PFSK-1 (cell line): ENCODE measurements around the gene MAPK1.

ENCODE experiments used
- FOXP2 ChIP-seq: optimal IDR thresholded peaks from 2 replicates; pipeline ENCODE3; 2011; ENCODE audit warnings: borderline replicate concordance, control low read depth, inconsistent platforms; ENCODE audit not compliant: insufficient read depth; ENCODE audit errors: extremely low read length, extremely low read depth
- POLR2AphosphoS5 ChIP-seq: IDR thresholded peaks from 2 replicates; pipeline ENCODE4 v1.6.1; 2012; ENCODE audit warnings: low read depth, mild to moderate bottlenecking, control low read depth, low read length, moderate library complexity
- SIN3A ChIP-seq: IDR thresholded peaks from 2 replicates; pipeline ENCODE4 v1.6.1; 2012; ENCODE audit warnings: mild to moderate bottlenecking, low read length, moderate library complexity, borderline replicate concordance; ENCODE audit not compliant: insufficient read depth
- TAF1 ChIP-seq: IDR thresholded peaks from 2 replicates; pipeline ENCODE4 v1.6.1; 2012; ENCODE audit warnings: low read length, control low read depth, borderline replicate concordance; ENCODE audit not compliant: insufficient read depth
- TF ChIP-seq, protein P1 (sequence below), 2 experiments: IDR thresholded peaks; 2 replicates each; pipeline versions ENCODE4 v1.6.1 to v1.8.0; 2011 to 2012; ENCODE audit warnings: low read depth in 2 of 2, low read length in 2 of 2, control low read depth in 1 of 2, inconsistent platforms in 1 of 2, mild to moderate bottlenecking in 1 of 2, moderate library complexity in 1 of 2; ENCODE audit not compliant: insufficient read depth in 1 of 2

Gene MAPK1

GRCh38 chr22:21709688-21710087 is 157.8 kb downstream of the MAPK1 start:
- TF ChIP-seq TAF1 (no peak), FOXP2 (no peak), POLR2AphosphoS5 (no peak), SIN3A (no peak)
- TF ChIP-seq, protein P1, sequence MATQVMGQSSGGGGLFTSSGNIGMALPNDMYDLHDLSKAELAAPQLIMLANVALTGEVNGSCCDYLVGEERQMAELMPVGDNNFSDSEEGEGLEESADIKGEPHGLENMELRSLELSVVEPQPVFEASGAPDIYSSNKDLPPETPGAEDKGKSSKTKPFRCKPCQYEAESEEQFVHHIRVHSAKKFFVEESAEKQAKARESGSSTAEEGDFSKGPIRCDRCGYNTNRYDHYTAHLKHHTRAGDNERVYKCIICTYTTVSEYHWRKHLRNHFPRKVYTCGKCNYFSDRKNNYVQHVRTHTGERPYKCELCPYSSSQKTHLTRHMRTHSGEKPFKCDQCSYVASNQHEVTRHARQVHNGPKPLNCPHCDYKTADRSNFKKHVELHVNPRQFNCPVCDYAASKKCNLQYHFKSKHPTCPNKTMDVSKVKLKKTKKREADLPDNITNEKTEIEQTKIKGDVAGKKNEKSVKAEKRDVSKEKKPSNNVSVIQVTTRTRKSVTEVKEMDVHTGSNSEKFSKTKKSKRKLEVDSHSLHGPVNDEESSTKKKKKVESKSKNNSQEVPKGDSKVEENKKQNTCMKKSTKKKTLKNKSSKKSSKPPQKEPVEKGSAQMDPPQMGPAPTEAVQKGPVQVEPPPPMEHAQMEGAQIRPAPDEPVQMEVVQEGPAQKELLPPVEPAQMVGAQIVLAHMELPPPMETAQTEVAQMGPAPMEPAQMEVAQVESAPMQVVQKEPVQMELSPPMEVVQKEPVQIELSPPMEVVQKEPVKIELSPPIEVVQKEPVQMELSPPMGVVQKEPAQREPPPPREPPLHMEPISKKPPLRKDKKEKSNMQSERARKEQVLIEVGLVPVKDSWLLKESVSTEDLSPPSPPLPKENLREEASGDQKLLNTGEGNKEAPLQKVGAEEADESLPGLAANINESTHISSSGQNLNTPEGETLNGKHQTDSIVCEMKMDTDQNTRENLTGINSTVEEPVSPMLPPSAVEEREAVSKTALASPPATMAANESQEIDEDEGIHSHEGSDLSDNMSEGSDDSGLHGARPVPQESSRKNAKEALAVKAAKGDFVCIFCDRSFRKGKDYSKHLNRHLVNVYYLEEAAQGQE (IDR thresholded peaks at IDR 0.05; ENCODE audit: insufficient read depth in 1 of 2, low read depth in 2 of 2, low read length in 2 of 2): no peak

DNA sequence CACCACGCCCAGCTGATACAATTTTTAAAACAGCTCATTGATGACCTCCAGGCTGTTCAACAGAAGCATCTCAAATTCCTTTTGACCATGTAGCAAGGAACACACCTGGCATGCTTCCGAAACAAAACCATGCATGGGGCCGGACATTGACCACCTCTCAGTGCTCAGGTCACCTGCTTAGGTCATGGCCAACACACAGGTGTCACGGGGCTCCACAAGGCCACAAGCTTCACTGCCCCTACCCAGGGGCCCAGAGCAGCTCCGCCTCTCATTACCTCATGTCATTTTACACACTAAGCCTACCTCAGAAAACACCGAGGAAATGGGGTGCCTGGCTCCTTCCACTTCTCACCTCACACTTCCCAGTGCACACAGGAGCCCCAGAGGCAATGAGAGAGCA is 158.5 kb downstream of the MAPK1 start:
- no peak for TF ChIP-seq FOXP2
- TF ChIP-seq SIN3A: no peak
- no peak for TF ChIP-seq TAF1
- TF ChIP-seq, protein P1 (IDR thresholded peaks at IDR 0.05; ENCODE audit: insufficient read depth in 1 of 2, low read depth in 2 of 2, low read length in 2 of 2): no peak
- TF ChIP-seq POLR2AphosphoS5: no peak

GRCh38 chr22:21707677-21708076 is 159.8 kb downstream of the MAPK1 start:
- TF ChIP-seq TAF1 (no peak), POLR2AphosphoS5 (no peak), FOXP2 (no peak), SIN3A (no peak)
- TF ChIP-seq, protein P1 (IDR thresholded peaks at IDR 0.05; ENCODE audit: insufficient read depth in 1 of 2, low read depth in 2 of 2, low read length in 2 of 2): no peak
